NCI-H1092 treated with DMSO at 0.1 percent for 48 hours (cell line): Measurements from ENCODE around the gene EMX1.

Source experiments
- DNase-seq: peaks from one replicate; lab custom pipeline; 2025; lab: John Stamatoyannopoulos, UW

EMX1 gene

GRCh38 chr2:72917138-72917876 lies at the start of gene EMX1:
Gene EMX1 (plus strand): TSS chr2:72917519. CDS start chr2:72917853, 334 bp downstream.
- DNase-seq = peak; percentile 37

GRCh38 chr2:72871060-72871459 lies 46.3 kb upstream of the EMX1 start:
- DNase-seq = no peak

- DNase-seq = no peak
These were observed 45.4 kb upstream of the EMX1 start for GRCh38 chr2:72871880-72872279.

- DNase-seq = no peak
These were observed 33.9 kb upstream of the EMX1 start for GRCh38 chr2:72883356-72883962.

- peak; percentile 28 for DNase-seq
These were observed 30.8 kb upstream of the EMX1 start for GRCh38 chr2:72886505-72887031.

GRCh38 chr2:72887032-72887739 lies 30.1 kb upstream of the EMX1 start, which contains the start of gene SPR:
Gene SPR (plus strand): TSS chr2:72887408. CDS start chr2:72887433, 25 bp downstream.
- DNase-seq = peak; percentile 67

GRCh38 chr2:72887740-72888437 lies 29.4 kb upstream of the EMX1 start:
- DNase-seq = peak; percentile 74

- DNase-seq = no peak
These were observed 28.7 kb upstream of the EMX1 start for GRCh38 chr2:72888438-72889202.

GRCh38 chr2:72889991-72890390 lies 27.3 kb upstream of the EMX1 start:
- DNase-seq = no peak

- no peak for DNase-seq
These were observed 26.1 kb upstream of the EMX1 start for GRCh38 chr2:72891091-72891818.

- peak; percentile 49 for DNase-seq
These were observed 24.7 kb upstream of the EMX1 start for GRCh38 chr2:72892506-72893173.

- DNase-seq = no peak
These were observed 23.6 kb upstream of the EMX1 start for GRCh38 chr2:72893594-72894319.

- no peak for DNase-seq
These were observed 22.8 kb upstream of the EMX1 start for GRCh38 chr2:72894514-72894913.

- DNase-seq = no peak
These were observed 22.2 kb upstream of the EMX1 start for GRCh38 chr2:72895154-72895553.

GRCh38 chr2:72895759-72896281 lies 21.5 kb upstream of the EMX1 start:
- no peak for DNase-seq

- no peak for DNase-seq
These were observed 20.9 kb upstream of the EMX1 start for GRCh38 chr2:72896446-72896845.

- no peak for DNase-seq
These were observed 19.3 kb upstream of the EMX1 start for GRCh38 chr2:72897785-72898584.

GRCh38 chr2:72898585-72898906 lies 18.8 kb upstream of the EMX1 start:
- no peak for DNase-seq
